Urinary bladder (tissue), 4 donors: ENCODE results near the gene SCRN3. TPM values are rescaled to one million over a fixed set of nuclear protein-coding genes. Genes with fewer than 3 reads are reported as not detected.
"Not testable (repeated sequence)": the region's sequence is repeated elsewhere in the genome, so short reads cannot be mapped to it uniquely, and the experiment has no call there.

Experiments
- DNase-seq: peaks from one replicate; pipeline ENCODE4 v3.0.0-alpha.2; 2015; ENCODE audit errors: extremely low spot score
- H3K27ac ChIP-seq: one replicate; pipeline ENCODE4 v1.5.1; 2013; ENCODE audit warnings: low read depth, mild to moderate bottlenecking, moderate library complexity
- H3K36me3 ChIP-seq: one replicate; pipeline ENCODE4 v1.6.1; 2013; ENCODE audit warnings: mild to moderate bottlenecking, moderate library complexity; ENCODE audit not compliant: insufficient read depth
- H3K4me1 ChIP-seq: one replicate; pipeline ENCODE4 v1.6.1; 2013; ENCODE audit warnings: mild to moderate bottlenecking, moderate library complexity; ENCODE audit not compliant: insufficient read depth
- H3K4me3 ChIP-seq: one replicate; pipeline ENCODE4 v1.5.1; 2013; ENCODE audit warnings: low read depth, low read length
- WGBS: extraction: QIAGEN DNeasy Blood & Tissue Kit; methylation state at CpG from one replicate; pipeline ENCODE4 v1.1.7; 2013; 5-methylcytosine and 5-hydroxymethylcytosine counted together
- polyA plus RNA-seq: library from polyadenylated mRNA; stranded (reverse); fragments of 200-250 nt; gene quantifications from one replicate; pipeline ENCODE4 v1.2.3, GENCODE V29; 2013
- total RNA-seq: library from RNA; depleted of rRNA; stranded (reverse); fragments of >200 nt; gene quantifications from one replicate; pipeline ENCODE4 v1.2.3, GENCODE V29; 2014
- donor health status: healthy with polysubstance abuse.
- donor health status: healthy.

Gene SCRN3, protein sequence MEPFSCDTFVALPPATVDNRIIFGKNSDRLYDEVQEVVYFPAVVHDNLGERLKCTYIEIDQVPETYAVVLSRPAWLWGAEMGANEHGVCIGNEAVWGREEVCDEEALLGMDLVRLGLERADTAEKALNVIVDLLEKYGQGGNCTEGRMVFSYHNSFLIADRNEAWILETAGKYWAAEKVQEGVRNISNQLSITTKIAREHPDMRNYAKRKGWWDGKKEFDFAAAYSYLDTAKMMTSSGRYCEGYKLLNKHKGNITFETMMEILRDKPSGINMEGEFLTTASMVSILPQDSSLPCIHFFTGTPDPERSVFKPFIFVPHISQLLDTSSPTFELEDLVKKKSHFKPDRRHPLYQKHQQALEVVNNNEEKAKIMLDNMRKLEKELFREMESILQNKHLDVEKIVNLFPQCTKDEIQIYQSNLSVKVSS
- total RNA-seq (46.8 TPM), polyA plus RNA-seq (20.8 TPM)

DNA sequence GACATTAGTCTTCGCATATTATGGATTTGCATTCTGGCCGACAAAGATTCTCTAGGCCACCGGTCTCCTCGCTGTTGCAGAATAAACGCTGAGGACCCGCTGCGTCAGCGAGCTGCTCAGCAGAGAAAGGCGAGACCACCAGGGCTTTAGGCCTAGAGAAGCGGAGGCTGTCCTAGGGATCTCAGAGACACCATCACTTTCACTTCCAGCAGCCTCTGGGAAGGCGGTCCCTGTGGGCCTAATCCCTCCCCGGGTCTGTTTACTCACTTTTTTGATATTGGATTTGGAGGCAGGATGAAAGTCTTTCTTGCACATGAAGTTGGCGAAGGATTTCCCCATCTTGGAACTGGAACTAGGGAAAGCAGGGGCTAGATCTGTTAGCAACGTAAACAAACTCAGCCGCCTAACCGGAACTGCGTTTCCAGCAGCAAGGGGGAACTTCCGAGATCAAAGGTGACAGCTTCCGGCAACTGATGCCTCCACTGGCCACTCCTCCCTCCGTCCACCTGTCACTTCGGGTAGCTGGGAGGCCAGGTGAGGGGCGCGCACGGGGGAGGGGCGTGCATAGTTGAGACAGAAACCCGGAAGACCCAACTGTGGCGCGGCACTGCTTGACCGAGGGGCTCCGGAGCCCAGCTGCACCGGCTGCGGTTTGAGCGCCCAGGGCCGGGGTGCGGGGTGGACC, at the start of gene SCRN3:
Gene SCRN3 (plus strand): TSS at position 447 of the 685 bp plus-strand sequence. CDS start 2,554 bp downstream, outside the sequence.
- Histone ChIP-seq H3K27ac (peak within 1 kb of the TSS; percentile 46), H3K4me1 (no peaks in the 10 kb centered on the region), H3K4me3 (peak within 1 kb of the TSS; percentile 62), H3K36me3 (peaks cover 2% of the 10 kb centered on the region)
- under 1% methylated on average over 35 of the region's 35 CpGs for WGBS
- peak; percentile 81 for DNase-seq

DNA sequence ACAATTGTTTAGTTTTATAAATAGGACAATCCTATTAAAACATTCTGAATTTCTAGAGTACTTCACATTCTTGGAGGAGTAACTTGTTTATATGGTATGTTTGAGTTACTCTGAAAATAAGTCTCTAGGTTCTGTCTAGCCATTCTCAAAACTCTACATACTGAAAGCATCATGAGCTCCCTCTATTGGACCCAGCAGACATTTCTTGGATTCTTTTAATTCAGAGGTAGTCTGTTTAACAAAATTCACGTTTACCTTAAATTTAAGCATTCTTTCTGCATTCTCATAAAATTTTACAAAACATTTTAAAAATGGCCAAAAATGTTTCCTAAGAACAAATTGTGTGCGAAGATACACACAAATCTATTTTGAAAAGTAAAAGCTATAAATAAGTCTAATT, 45.5 kb upstream of the SCRN3 start:
- whole genome bisulfite sequencing, result 73% methylated on average over 2 of the region's 2 CpGs
- no peak for DNase-seq
- Histone ChIP-seq H3K4me3 (no peak overlapping the region), H3K27ac (no peak overlapping the region), H3K36me3 (peaks cover 3% of the 10 kb centered on the region), H3K4me1 (no peaks in the 10 kb centered on the region)

DNA sequence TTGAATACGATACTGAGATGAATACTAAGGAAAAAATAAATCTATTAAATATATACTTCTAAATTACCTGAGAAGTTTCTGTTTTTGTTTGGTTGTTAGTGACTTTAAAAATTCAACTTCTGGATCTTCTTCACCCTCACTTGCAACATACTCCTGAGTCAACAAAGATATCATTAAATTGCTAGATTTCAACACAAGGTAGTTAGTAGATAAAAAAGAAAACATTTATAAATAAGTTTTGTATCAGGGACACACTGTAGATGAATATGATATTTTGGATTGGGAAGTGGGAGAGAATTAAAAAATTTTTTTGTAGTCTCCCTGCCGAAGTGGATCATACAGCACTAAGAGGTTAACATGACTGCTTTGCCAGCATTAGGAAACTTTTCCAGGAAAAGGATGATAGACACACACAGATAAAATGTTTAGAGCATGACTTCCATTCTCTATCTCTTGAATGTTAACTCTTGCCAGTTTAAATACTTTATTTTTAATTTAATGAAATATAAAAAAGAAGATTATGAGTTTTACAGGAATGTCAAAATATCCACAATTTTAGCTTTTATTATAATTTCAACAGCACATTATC, 44.8 kb upstream of the SCRN3 start:
- Histone ChIP-seq H3K36me3 (peaks cover 3% of the 10 kb centered on the region), H3K27ac (no peak overlapping the region), H3K4me1 (no peaks in the 10 kb centered on the region), H3K4me3 (no peak overlapping the region)
- DNase-seq, result no peak
- 94% methylated on average over 2 of the region's 2 CpGs for WGBS

DNA sequence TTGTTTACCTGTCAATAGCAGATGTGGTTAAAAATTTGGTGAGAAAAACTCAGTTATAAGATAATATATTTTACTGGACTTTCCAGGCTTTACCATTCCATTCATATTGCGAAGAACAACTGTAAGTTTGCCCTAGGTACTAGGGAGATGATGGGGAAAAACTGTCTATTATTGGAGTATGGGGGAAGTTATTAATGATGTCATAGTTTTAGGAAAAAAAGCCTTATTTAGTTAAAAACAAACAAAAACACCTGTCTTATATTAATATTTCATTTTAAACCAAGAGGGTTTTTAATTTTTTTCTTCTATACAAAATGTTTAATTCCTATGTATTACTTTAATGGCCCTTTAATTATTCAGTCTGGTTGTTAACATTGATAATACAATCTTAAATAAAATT, 42.5 kb upstream of the SCRN3 start:
- H3K4me3 ChIP-seq, result no peak overlapping the region
- peaks cover 3% of the 10 kb centered on the region for H3K36me3 ChIP-seq
- no peak overlapping the region for H3K27ac ChIP-seq
- 99% methylated on average over 1 of the region's 1 CpG for WGBS
- no peak for DNase-seq
- H3K4me1 ChIP-seq, result no peaks in the 10 kb centered on the region

DNA sequence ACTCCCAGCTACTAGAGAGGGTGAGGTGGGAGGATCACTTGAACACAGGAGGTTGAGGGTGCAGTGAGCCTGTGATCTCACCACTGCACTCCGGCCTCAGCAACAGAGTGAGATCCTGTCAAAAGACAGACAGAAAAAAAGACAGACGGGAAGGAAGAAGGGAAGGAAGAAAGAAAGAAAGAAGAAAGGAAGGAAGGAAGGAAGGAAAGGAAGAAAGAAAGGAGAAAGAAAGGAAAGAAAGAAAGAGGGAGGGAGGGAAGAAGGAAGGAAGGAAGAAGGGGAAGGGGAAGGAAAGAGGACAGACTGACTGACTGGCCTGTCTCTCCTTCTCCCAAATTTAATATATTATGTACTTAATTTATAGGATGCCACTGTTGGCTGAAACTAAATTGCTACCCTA, 39.2 kb upstream of the SCRN3 start:
- WGBS, result 97% methylated on average over 2 of the region's 2 CpGs

DNA sequence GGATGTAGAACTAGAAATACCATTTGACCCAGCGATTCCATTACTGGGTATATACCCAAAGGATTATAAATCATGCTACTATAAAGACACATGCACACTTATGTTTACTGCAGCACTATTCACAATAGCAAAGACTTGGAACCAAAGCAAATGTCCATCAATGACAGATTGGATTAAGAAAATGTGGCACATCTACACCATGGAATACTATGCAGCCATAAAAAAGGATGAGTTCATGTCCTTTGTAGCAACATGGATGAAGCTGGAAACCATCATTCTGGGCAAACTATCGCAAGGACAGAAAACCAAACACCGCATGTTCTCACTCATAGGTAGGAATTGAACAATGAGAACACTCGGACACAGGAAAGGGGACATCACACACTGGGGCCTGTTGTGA, 35.9 kb upstream of the SCRN3 start:
- WGBS, result 96% methylated on average over 4 of the region's 4 CpGs
- H3K27ac ChIP-seq, H3K36me3 ChIP-seq, H3K4me1 ChIP-seq, DNase-seq, H3K4me3 ChIP-seq: not testable (repeated sequence)

More for the DNA sequence above, 39.2 kb upstream of the SCRN3 start:
- DNase-seq, result no peak
- no peaks in the 10 kb centered on the region for H3K4me1 ChIP-seq
- no peak overlapping the region for H3K4me3 ChIP-seq
- no peak overlapping the region for H3K27ac ChIP-seq
- H3K36me3 ChIP-seq, result no peaks in the 10 kb centered on the region

DNA sequence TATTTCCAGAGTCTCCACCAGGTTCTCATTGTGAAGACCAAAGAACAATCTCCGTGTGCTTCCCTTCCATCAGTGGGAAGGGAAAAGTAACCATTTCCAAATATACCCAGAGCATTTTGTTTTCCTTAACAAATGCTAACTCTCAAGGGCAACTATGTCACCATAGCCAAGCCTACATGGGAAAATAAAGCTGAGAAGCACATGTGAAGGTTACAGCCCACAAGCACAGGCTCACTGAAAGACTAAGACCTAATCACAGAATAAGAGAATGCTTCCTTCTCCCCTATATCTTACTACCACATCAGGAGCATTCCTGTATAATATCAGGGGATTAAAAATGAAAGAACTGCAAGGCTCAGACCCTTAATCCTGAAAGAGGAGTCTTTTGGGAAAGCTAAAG, 32.6 kb upstream of the SCRN3 start:
- no peak for DNase-seq
- H3K27ac ChIP-seq, result no peak overlapping the region
- H3K36me3 ChIP-seq, result no peaks in the 10 kb centered on the region
- no peak overlapping the region for H3K4me3 ChIP-seq
- no peaks in the 10 kb centered on the region for H3K4me1 ChIP-seq
- WGBS, result 95% methylated on average over 1 of the region's 1 CpG

DNA sequence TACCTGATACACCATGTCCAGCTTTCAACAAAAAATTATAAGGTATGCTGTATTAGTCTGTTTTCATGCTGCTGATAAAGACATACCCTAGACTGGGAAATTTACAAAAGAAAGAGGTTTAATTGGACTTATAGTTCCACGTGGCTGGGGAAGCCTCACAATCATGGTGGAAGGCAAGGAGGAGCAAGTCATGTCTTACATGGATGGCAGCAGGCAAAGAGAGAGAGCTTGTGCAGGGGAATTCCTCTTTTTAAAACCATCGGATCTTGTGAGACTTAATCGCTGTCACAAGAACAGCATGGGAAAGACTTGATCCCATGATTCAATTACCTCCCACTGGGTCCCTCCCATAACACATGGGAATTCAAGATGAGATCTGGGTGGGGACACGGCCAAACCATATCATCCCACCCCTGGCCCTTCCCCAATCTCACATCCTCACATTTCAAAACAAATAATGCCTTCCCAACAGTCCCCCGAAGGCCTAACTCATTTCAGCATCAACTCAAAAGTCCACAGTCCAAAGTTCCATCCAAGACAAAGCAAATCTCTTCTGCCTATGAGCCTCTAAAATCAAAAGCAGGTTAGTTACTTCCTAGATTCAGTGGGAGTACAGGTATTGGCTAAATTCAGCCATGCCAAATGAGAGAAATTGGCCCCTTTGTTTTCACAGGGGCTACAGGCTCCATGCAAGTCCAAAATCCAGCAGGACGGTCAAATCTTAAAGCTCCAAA, 31.9 kb upstream of the SCRN3 start:
- not testable (repeated sequence) for DNase-seq, H3K4me1 ChIP-seq, H3K27ac ChIP-seq, H3K36me3 ChIP-seq, H3K4me3 ChIP-seq
- WGBS, result 96% methylated on average over 6 of the region's 6 CpGs

DNA sequence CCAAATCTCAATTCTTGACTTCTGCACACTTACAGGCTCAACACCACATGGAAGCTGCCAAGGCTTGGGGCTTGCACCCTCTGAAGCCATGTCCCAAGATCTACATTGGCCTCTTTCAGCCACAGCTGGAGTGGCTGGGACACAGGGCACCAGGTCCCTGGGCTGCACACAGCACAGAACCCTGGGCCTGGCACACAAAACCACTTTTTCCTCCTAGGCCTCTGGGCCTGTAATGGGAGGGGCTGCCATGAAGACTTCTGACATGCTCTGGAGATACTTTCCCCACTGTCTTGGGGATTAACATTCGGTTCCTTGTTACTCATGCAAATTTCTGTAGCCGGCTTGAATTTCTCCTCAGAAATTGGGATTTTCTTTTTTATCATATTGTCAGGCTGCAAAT, 30.9 kb upstream of the SCRN3 start:
- H3K36me3 ChIP-seq, result peaks cover 2% of the 10 kb centered on the region
- H3K27ac ChIP-seq, result no peak overlapping the region
- no peak for DNase-seq
- 98% methylated on average over 2 of the region's 2 CpGs for WGBS
- H3K4me3 ChIP-seq, result no peak overlapping the region
- no peaks in the 10 kb centered on the region for H3K4me1 ChIP-seq

DNA sequence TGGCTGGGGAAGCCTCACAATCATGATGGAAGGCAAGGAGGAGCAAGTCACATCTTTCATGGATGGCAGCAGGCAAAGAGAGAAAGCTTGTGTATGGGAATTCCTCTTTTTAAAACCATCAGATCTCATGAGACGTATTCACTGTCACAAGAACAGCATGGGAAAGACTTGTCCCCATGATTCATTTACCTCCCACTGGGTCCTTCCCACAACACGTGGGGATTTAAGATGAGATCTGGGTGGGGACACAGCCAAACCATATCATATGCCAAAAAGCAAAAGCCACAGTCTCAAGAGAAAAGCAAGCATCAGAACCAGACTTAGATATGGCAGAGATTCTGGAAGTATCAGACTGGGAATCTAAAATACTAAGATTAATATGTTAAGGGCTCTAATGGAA, 30.0 kb upstream of the SCRN3 start:
- WGBS, result 57% methylated on average over 2 of the region's 2 CpGs
- no peak for DNase-seq
- Histone ChIP-seq H3K4me1 (no peaks in the 10 kb centered on the region), H3K36me3 (peaks cover 2% of the 10 kb centered on the region), H3K4me3 (no peak overlapping the region), H3K27ac (no peak overlapping the region)

DNA sequence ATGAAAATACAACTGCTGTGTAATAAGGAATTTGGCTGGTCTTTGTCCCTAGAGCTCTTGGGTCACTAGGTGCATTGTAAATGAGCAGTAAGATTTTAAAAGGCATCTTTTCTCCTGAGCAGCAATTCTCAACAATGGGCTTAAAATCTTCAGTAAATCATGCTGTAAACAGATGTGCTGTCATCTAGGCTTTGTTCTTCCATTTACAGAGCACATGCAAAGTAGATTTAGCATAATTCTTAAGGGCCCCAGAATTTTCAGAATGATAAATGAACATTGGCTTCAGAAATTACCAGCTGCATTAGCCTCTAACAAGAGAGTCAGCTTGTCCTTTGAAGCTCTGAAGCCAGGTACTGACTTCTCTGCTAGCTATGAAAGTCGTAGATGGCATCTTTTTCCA, 26.8 kb upstream of the SCRN3 start:
- H3K4me1 ChIP-seq, result no peaks in the 10 kb centered on the region
- H3K36me3 ChIP-seq, result peaks cover 4% of the 10 kb centered on the region
- WGBS, result 94% methylated on average over 1 of the region's 1 CpG
- no peak overlapping the region for H3K4me3 ChIP-seq
- H3K27ac ChIP-seq, result no peak overlapping the region
- DNase-seq, result no peak

DNA sequence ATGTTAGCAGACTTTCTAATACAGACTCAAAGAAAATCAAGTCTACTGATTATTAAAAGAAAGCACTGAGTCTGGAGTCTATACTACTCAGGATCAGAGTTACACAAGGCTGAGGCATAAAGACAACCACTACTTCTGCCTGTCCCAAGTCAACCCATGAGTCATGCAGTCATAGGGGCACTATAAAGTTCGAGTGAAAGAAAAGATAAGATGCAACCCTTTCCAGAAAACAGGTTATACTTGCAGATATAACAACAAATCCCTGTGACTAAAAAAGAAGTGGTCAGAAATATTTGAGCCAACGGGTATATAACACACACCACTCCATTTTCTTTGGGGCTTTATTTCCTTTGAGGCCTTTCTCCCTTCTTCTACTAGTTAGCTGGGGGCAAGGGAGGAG, 18.6 kb upstream of the SCRN3 start:
- peaks cover 7% of the 10 kb centered on the region for H3K36me3 ChIP-seq
- DNase-seq, result no peak

DNA sequence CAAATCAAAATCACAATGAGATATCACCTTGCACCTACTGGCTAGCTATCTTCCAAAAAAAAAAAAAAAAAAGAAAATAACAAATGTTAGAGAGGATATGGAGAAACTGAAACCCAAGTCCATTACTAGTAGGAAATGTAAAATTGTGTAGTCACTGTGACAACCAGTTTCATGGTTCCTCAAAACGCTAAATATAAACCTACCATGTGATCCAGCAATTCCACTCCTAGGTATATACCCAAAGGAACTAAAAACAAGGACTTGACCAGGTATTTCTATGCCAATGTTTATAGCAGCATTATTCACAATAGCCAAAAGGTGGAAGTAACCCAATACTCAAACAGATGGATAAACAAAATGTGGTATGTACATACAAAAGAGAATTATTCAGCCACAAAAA, 11.7 kb upstream of the SCRN3 start:
- H3K4me1 ChIP-seq, result no peaks in the 10 kb centered on the region
- no peak overlapping the region for H3K27ac ChIP-seq
- H3K4me3 ChIP-seq, result no peak overlapping the region
- no peak for DNase-seq
- 82% methylated on average over 1 of the region's 1 CpG for WGBS
- H3K36me3 ChIP-seq, result peaks cover 2% of the 10 kb centered on the region

More for the DNA sequence above, 18.6 kb upstream of the SCRN3 start:
- Histone ChIP-seq H3K4me1 (no peaks in the 10 kb centered on the region), H3K27ac (no peak overlapping the region), H3K4me3 (no peak overlapping the region)
- WGBS, result 74% methylated on average over 2 of the region's 2 CpGs
